Breast epithelium (tissue), 4 donors: ENCODE measurements around the gene CADPS2. TPM values are rescaled to one million over a fixed set of nuclear protein-coding genes. Genes with fewer than 3 reads are reported as not detected.

Experiments
- DNase-seq, 2 donors: peaks; one replicate each; pipeline ENCODE4 v3.0.0-alpha.2; 2019; ENCODE audit warnings: low spot score in 2 of 2
- H3K27ac ChIP-seq, 2 donors: fragments of 200-600 bp; sonication (generic) in 1 of 2; one replicate each; pipeline ENCODE4 v1.5.1; 2016 to 2019; ENCODE audit warnings: mild to moderate bottlenecking in 1 of 2
- H3K27me3 ChIP-seq, 2 donors: fragments of 200-600 bp; sonication (generic) in 1 of 2; one replicate each; pipeline versions ENCODE4 v1.5.1 to v1.6.0; 2017 to 2019; ENCODE audit warnings: control low read depth in 1 of 2, mild to moderate bottlenecking in 1 of 2
- H3K36me3 ChIP-seq: fragments of 200-600 bp; one replicate; pipeline ENCODE4 v1.5.1; 2019
- H3K4me1 ChIP-seq, 2 donors: fragments of 200-600 bp; sonication (generic); one replicate each; pipeline ENCODE4 v1.5.1; 2016 to 2019; ENCODE audit warnings: control low read depth in 1 of 2
- H3K4me3 ChIP-seq, 3 donors: fragments of 200-600 bp; sonication (generic); 1 replicate in 2 of 3; 2 replicates in 1 of 3; pipeline ENCODE4 v1.5.1; 2016 to 2019; ENCODE audit warnings: mild to moderate bottlenecking in 3 of 3, moderate library complexity in 2 of 3
- H3K9me3 ChIP-seq, 2 donors: fragments of 200-600 bp; sonication (generic) in 1 of 2; one replicate each; pipeline ENCODE4 v1.5.1; 2016 to 2019; ENCODE audit warnings: control low read depth in 1 of 2
- POLR2A ChIP-seq: fragments of 450-650 bp; IDR thresholded peaks from one replicate; pipeline ENCODE4 v1.6.1; 2016; ENCODE audit warnings: antibody characterized with exemption, mild to moderate bottlenecking, moderate library complexity
- POLR2AphosphoS5 ChIP-seq, 3 donors: sonication (generic); formaldehyde crosslinking; IDR thresholded peaks; one replicate each; pipeline ENCODE4 v1.6.1; 2017; ENCODE audit warnings: antibody characterized with exemption in 3 of 3
- intact Hi-C: fragments of 100-400 bp; cut with DNase I; formaldehyde crosslinking; loops from one replicate; pipeline ENCODE4 v1.15.1; 2023; ENCODE audit warnings: low total_unique reads
- total RNA-seq, 3 donors: library from RNA; depleted of rRNA; stranded (reverse); fragments of >200 nt; gene quantifications; one replicate each; pipeline ENCODE4 v1.1.0, GENCODE V29; 2016
- TF ChIP-seq, protein P1 (sequence below), 3 donors: fragments of 450-650 bp; IDR thresholded peaks; one replicate each; pipeline ENCODE4 v1.5.1; 2016 to 2017; ENCODE audit warnings: antibody characterized with exemption in 3 of 3, mild to moderate bottlenecking in 3 of 3, moderate library complexity in 3 of 3

The CADPS2 gene
- total RNA-seq, 3 donors from 2014 or later, result 12.3 to 67.5 (median 66.5) TPM

DNA sequence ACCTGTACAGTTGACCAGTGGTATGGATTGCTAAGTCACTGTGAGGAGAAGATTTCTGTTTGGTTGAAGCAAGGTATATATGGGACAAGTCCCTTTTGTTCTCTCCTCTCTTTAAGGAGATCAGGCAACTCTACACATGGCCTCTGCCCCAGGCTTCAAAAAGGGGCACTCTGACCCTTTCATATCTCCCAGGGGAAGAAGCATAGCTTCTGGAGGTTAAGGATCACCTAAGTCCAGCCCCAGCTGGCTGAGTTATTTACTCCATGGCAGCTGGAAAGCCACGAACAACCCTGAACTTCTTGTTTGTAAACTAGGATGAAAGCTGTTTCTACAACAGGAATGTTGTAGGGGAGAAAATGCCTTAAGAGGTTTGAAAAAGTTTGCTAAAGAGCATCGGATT is 452.5 kb downstream of the CADPS2 start:
- intact Hi-C loops, result no loop called here

DNA sequence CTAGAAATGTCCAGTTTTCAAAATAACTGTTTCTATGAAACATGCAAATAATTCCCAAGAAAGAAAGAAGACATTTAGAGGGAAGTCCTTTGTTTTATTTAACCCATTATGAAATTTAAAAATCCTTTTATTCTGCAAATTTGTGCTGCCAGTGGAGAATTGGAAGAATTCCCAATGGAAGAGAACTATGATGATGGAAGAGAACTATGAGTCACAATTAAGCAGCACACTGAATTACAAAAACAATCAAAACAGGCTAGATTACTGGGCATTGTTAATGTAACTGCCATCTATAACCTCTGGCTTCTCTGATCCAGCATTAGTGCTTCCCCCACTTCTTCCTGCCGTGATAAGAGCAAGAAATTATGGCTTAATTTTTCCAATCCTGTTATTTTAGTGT is 455.6 kb downstream of the CADPS2 start:
- H3K36me3 ChIP-seq, result no peaks in the 10 kb centered on the region
- no peaks in the 10 kb centered on the region for H3K9me3 ChIP-seq
- TF ChIP-seq, protein P1, sequence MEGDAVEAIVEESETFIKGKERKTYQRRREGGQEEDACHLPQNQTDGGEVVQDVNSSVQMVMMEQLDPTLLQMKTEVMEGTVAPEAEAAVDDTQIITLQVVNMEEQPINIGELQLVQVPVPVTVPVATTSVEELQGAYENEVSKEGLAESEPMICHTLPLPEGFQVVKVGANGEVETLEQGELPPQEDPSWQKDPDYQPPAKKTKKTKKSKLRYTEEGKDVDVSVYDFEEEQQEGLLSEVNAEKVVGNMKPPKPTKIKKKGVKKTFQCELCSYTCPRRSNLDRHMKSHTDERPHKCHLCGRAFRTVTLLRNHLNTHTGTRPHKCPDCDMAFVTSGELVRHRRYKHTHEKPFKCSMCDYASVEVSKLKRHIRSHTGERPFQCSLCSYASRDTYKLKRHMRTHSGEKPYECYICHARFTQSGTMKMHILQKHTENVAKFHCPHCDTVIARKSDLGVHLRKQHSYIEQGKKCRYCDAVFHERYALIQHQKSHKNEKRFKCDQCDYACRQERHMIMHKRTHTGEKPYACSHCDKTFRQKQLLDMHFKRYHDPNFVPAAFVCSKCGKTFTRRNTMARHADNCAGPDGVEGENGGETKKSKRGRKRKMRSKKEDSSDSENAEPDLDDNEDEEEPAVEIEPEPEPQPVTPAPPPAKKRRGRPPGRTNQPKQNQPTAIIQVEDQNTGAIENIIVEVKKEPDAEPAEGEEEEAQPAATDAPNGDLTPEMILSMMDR (IDR thresholded peaks at IDR 0.05), result no peak
- TF ChIP-seq POLR2A, result no peak
- no peak for TF ChIP-seq POLR2AphosphoS5 (IDR thresholded peaks at IDR 0.05)
- H3K27me3 ChIP-seq, result no peaks in the 10 kb centered on the region
- intact Hi-C loops, result no loop called here
- no peak overlapping the region for H3K27ac ChIP-seq
- DNase-seq, result no peak
- H3K4me1 ChIP-seq, result no peaks in the 10 kb centered on the region
- no peak overlapping the region for H3K4me3 ChIP-seq

More for the DNA sequence above, 452.5 kb downstream of the CADPS2 start:
- no peaks in the 10 kb centered on the region for H3K4me1 ChIP-seq
- no peaks in the 10 kb centered on the region for H3K36me3 ChIP-seq
- no peaks in the 10 kb centered on the region for H3K9me3 ChIP-seq
- H3K27me3 ChIP-seq, result no peaks in the 10 kb centered on the region
- no peak for DNase-seq
- TF ChIP-seq POLR2AphosphoS5 (IDR thresholded peaks at IDR 0.05) (no peak), POLR2A (no peak)
- TF ChIP-seq, protein P1 (IDR thresholded peaks at IDR 0.05), result no peak
- no peak overlapping the region for H3K4me3 ChIP-seq
- H3K27ac ChIP-seq, result no peak overlapping the region

DNA sequence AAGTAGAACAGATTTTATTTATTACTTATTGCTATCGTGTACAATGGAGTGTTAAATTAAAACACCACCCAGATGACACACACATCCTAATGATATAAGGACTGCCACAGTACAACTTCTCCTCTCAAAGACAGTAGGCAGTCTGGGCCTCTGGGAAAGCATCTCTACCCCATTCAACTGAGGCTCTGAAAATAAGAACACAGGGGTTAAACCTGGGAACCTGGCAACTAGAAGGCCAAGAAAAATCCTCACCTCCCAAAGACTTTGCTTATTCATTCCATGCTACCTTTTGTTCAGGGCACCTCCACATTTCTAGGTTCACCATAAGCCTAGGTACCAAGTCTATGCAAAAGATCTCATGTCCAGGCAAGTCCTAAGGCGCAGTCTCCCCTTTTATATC is 456.3 kb downstream of the CADPS2 start:
- no peak for DNase-seq
- H3K4me3 ChIP-seq, result no peak overlapping the region
- H3K4me1 ChIP-seq, result no peaks in the 10 kb centered on the region
- no peaks in the 10 kb centered on the region for H3K9me3 ChIP-seq
- no peaks in the 10 kb centered on the region for H3K27me3 ChIP-seq
- TF ChIP-seq POLR2AphosphoS5 (IDR thresholded peaks at IDR 0.05) (no peak), POLR2A (no peak)
- TF ChIP-seq, protein P1 (IDR thresholded peaks at IDR 0.05), result no peak
- H3K27ac ChIP-seq, result no peak overlapping the region
- no peaks in the 10 kb centered on the region for H3K36me3 ChIP-seq
- intact Hi-C loops, result no loop called here

DNA sequence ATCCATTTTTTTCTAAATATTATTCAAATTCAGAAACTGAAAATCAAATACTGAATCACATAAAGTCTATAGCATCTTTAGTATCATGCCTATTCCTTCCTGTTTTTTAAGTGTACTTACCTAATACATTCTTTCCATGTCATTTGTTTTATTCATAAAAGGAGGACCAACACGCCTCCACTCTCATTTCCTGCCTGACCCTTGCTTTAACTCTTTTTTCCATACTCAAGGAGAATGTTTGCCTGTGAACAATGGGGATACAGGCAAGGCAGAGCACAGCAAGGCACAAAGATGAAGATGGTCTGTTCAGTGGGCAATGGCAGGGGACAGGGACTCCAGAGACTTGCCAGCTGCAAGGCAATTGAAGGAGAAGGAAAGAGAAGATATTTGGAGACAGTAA is 460.5 kb downstream of the CADPS2 start:
- intact Hi-C loops, result no loop called here
- no peak for DNase-seq
- Histone ChIP-seq H3K36me3 (no peaks in the 10 kb centered on the region), H3K4me1 (no peaks in the 10 kb centered on the region), H3K9me3 (no peaks in the 10 kb centered on the region), H3K27ac (no peak overlapping the region), H3K4me3 (no peak overlapping the region), H3K27me3 (no peaks in the 10 kb centered on the region)
- TF ChIP-seq POLR2A (no peak), POLR2AphosphoS5 (IDR thresholded peaks at IDR 0.05) (no peak)
- TF ChIP-seq, protein P1 (IDR thresholded peaks at IDR 0.05), result no peak

DNA sequence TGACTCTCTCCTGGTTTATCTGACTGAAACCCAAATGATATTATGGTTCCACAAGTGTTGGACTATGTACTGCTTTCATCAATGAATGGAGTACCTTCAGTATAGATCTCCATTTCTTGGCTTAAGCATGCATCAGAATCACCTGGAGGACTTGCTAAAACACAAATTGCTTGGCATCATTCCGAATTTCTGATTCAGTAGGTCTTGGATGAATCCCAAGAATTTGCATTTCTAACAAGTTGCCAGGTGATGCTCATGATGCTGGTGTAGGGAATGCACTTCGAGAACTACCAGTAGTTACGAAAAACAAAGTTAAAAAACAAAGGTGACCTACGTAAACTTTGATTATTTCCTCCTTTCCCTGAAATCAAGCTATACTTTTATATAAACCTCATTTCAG is 462.7 kb downstream of the CADPS2 start:
- no peaks in the 10 kb centered on the region for H3K27me3 ChIP-seq
- no peak for TF ChIP-seq POLR2AphosphoS5 (IDR thresholded peaks at IDR 0.05)
- no peak for TF ChIP-seq POLR2A
- TF ChIP-seq, protein P1 (IDR thresholded peaks at IDR 0.05), result no peak
- H3K4me1 ChIP-seq, result no peaks in the 10 kb centered on the region
- no peaks in the 10 kb centered on the region for H3K9me3 ChIP-seq
- no peak overlapping the region for H3K27ac ChIP-seq
- no peaks in the 10 kb centered on the region for H3K36me3 ChIP-seq
- no peak for DNase-seq
- no peak overlapping the region for H3K4me3 ChIP-seq
- intact Hi-C loops, result no loop called here
